Mesenchymal stem cell (in vitro differentiated cells and primary cell): Measurements from ENCODE around the gene MTHFD2L.
A peak's percentile ranks its signal among the peaks of the same experiment; 100 is the strongest.

Source experiments
- DNase-seq: peaks from one replicate; pipeline ENCODE4 v3.0.0-alpha.2; 2013
- H2AFZ ChIP-seq: one replicate; pipeline ENCODE4 v1.6.1; 2013; ENCODE audit warnings: low read depth, mild to moderate bottlenecking, control low read depth, inconsistent platforms, low read length, moderate library complexity
- H2AK5ac ChIP-seq: 2 replicates; pipeline ENCODE4 v1.6.1; 2013; ENCODE audit warnings: low read length, moderate library complexity, mild to moderate bottlenecking, inconsistent platforms; ENCODE audit not compliant: severe bottlenecking
- H2BK120ac ChIP-seq: one replicate; pipeline ENCODE4 v1.6.1; 2013; ENCODE audit warnings: low read depth, mild to moderate bottlenecking, inconsistent platforms, low read length, moderate library complexity
- H2BK12ac ChIP-seq, 2 experiments: one replicate each; pipeline ENCODE4 v1.6.1; 2013; ENCODE audit warnings: inconsistent platforms in 2 of 2, low read length in 2 of 2, mild to moderate bottlenecking in 2 of 2, moderate library complexity in 2 of 2, control low read depth in 1 of 2
- H2BK15ac ChIP-seq: one replicate; pipeline ENCODE4 v1.6.1; 2013; ENCODE audit warnings: mild to moderate bottlenecking, low read depth, inconsistent platforms; ENCODE audit not compliant: poor library complexity, severe bottlenecking
- H2BK5ac ChIP-seq: 2 replicates; pipeline ENCODE4 v1.6.1; 2013; ENCODE audit warnings: low read depth, mild to moderate bottlenecking, low read length, control low read depth, inconsistent platforms; ENCODE audit not compliant: poor library complexity, severe bottlenecking
- H3K14ac ChIP-seq, 2 experiments: one replicate each; pipeline ENCODE4 v1.6.1; 2013; ENCODE audit warnings: inconsistent platforms in 2 of 2, low read length in 2 of 2, control low read depth in 1 of 2, mild to moderate bottlenecking in 1 of 2, moderate library complexity in 1 of 2
- H3K18ac ChIP-seq, 2 experiments: one replicate each; pipeline ENCODE4 v1.6.1; 2013; ENCODE audit warnings: inconsistent platforms in 2 of 2, low read length in 2 of 2, control low read depth in 1 of 2, low read depth in 1 of 2, mild to moderate bottlenecking in 1 of 2
- H3K23ac ChIP-seq, 2 experiments: one replicate each; pipeline ENCODE4 v1.6.1; 2013; ENCODE audit warnings: inconsistent platforms in 2 of 2, low read length in 2 of 2, mild to moderate bottlenecking in 2 of 2, moderate library complexity in 2 of 2, control low read depth in 1 of 2
- H3K27ac ChIP-seq: 2 replicates; pipeline ENCODE4 v1.5.1; 2013; ENCODE audit warnings: mild to moderate bottlenecking, moderate library complexity, low read length, control low read depth, inconsistent platforms; ENCODE audit not compliant: poor library complexity, severe bottlenecking
- H3K27me3 ChIP-seq, 2 experiments: 2 replicates each; pipeline versions ENCODE4 v1.6.1 to v1.7.0; 2013; ENCODE audit warnings: low read length in 2 of 2, mild to moderate bottlenecking in 2 of 2, moderate library complexity in 2 of 2, control low read depth in 1 of 2, inconsistent platforms in 1 of 2; ENCODE audit not compliant: control insufficient read depth in 1 of 2, insufficient read depth in 1 of 2
- H3K36me3 ChIP-seq, 2 experiments: 2 replicates each; pipeline versions ENCODE4 v1.6.1 to v1.7.0; 2013; ENCODE audit warnings: low read length in 2 of 2, control low read depth in 1 of 2, inconsistent platforms in 1 of 2, low read depth in 1 of 2, mild to moderate bottlenecking in 1 of 2; ENCODE audit not compliant: insufficient read depth in 2 of 2, control insufficient read depth in 1 of 2
- H3K4ac ChIP-seq, 2 experiments: one replicate each; pipeline ENCODE4 v1.6.1; 2013; ENCODE audit warnings: inconsistent platforms in 2 of 2, low read length in 2 of 2, mild to moderate bottlenecking in 2 of 2, moderate library complexity in 2 of 2, control low read depth in 1 of 2, low read depth in 1 of 2
- H3K4me1 ChIP-seq: 2 replicates; pipeline ENCODE4 v1.6.1; 2013; ENCODE audit warnings: low read depth, low read length, control low read depth; ENCODE audit not compliant: control insufficient read depth, insufficient read depth
- H3K4me2 ChIP-seq: 2 replicates; pipeline ENCODE4 v1.6.1; 2013; ENCODE audit warnings: low read length, mild to moderate bottlenecking, inconsistent platforms; ENCODE audit not compliant: poor library complexity, severe bottlenecking
- H3K4me3 ChIP-seq, 2 experiments: 2 replicates each; pipeline versions ENCODE4 v1.5.1 to v1.7.0; 2013; ENCODE audit warnings: low read length in 2 of 2, mild to moderate bottlenecking in 2 of 2, control low read depth in 1 of 2, low read depth in 1 of 2; ENCODE audit not compliant: insufficient read depth in 1 of 2
- H3K79me1 ChIP-seq: replicated peaks from 2 replicates; pipeline ENCODE4 v1.6.1; 2013; ENCODE audit warnings: mild to moderate bottlenecking, control low read depth, low read length, inconsistent platforms; ENCODE audit not compliant: poor library complexity, severe bottlenecking
- H3K9ac ChIP-seq: 2 replicates; pipeline ENCODE4 v1.7.0; 2013; ENCODE audit warnings: mild to moderate bottlenecking, low read length, moderate library complexity
- H3K9me3 ChIP-seq: 2 replicates; pipeline ENCODE4 v1.7.0; 2013; ENCODE audit warnings: mild to moderate bottlenecking, low read length; ENCODE audit not compliant: control insufficient read depth
- H4K8ac ChIP-seq: one replicate; pipeline ENCODE4 v1.6.1; 2013; ENCODE audit warnings: inconsistent platforms, mild to moderate bottlenecking, low read length, moderate library complexity
- H4K91ac ChIP-seq: one replicate; pipeline ENCODE4 v1.6.1; 2013; ENCODE audit warnings: mild to moderate bottlenecking, low read length, inconsistent platforms
- WGBS: methylation state at CpG from one replicate; pipeline ENCODE4 v1.1.7; 2013; ENCODE audit warnings: mixed read lengths; 5-methylcytosine and 5-hydroxymethylcytosine counted together

Gene MTHFD2L

GRCh38 chr4:74334636-74335035, 176.7 kb downstream of the MTHFD2L start:
- 88% methylated on average over 7 of the region's 7 CpGs for WGBS
- Histone ChIP-seq H3K9me3 (no peaks in the 10 kb centered on the region), H3K9ac (no peak overlapping the region), H2BK12ac (no peak overlapping the region), H4K91ac (no peak overlapping the region), H2BK120ac (no peak overlapping the region), H3K18ac (no peak overlapping the region), H2AFZ (no peak overlapping the region), H3K79me1 (no peaks in the 10 kb centered on the region), H2AK5ac (no peak overlapping the region), H3K36me3 (no peaks in the 10 kb centered on the region), H3K27ac (no peak overlapping the region), H3K4me1 (no peaks in the 10 kb centered on the region), H2BK5ac (no peak overlapping the region), H3K4ac (no peak overlapping the region), H3K4me3 (no peak overlapping the region), H3K14ac (no peak overlapping the region), H3K4me2 (no peak overlapping the region), H4K8ac (no peak overlapping the region), H2BK15ac (no peak overlapping the region), H3K23ac (no peak overlapping the region), H3K27me3 (no peaks in the 10 kb centered on the region)
- no peak for DNase-seq

- Histone ChIP-seq H2BK120ac (no peak overlapping the region), H4K91ac (no peak overlapping the region), H3K18ac (no peak overlapping the region), H3K27me3 (no peaks in the 10 kb centered on the region), H3K36me3 (no peaks in the 10 kb centered on the region), H4K8ac (no peak overlapping the region), H3K9me3 (no peaks in the 10 kb centered on the region), H2BK12ac (no peak overlapping the region), H2AK5ac (no peak overlapping the region), H3K79me1 (no peaks in the 10 kb centered on the region), H2BK15ac (no peak overlapping the region), H3K23ac (no peak overlapping the region), H2AFZ (no peak overlapping the region), H3K4me3 (no peak overlapping the region), H3K4ac (no peak overlapping the region), H3K27ac (no peak overlapping the region), H3K9ac (no peak overlapping the region), H3K4me2 (no peak overlapping the region), H3K4me1 (no peaks in the 10 kb centered on the region), H2BK5ac (no peak overlapping the region), H3K14ac (no peak overlapping the region)
- DNase-seq: no peak
- WGBS: over 99% methylated on average over 4 of the region's 5 CpGs
Observed at GRCh38 chr4:74335341-74336021, 177.6 kb downstream of the MTHFD2L start.

DNA sequence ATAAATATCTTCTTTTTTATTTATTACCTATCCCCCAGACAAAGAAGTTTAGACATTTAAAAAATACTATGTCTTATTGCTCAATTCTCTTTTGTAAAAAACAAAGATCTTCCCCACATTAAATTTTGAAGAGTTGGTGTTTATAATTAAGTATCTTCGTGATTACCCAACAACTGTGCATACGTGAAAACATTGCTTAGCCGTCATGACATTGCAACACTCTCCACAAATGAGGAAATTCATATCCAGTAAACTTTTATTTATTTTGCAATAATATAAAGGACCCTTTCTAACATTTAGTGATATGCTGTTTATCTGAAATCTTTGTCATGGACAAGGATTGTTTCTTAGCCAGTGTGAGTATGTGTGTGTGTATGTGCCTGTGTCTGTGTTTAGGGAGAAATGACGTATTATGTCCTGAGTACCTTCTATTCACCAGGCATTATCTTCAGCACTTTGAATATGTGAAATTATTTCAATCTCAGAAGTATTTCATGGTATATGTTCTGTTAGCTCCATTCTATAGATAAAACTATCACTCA, 180.9 kb downstream of the MTHFD2L start:
- Histone ChIP-seq H3K14ac (no peak overlapping the region), H2AFZ (no peak overlapping the region), H3K4me3 (no peak overlapping the region), H3K9ac (no peak overlapping the region), H3K9me3 (peaks cover 4% of the 10 kb centered on the region), H3K4me2 (no peak overlapping the region), H3K79me1 (no peaks in the 10 kb centered on the region), H3K4me1 (no peaks in the 10 kb centered on the region), H4K91ac (no peak overlapping the region), H3K4ac (no peak overlapping the region), H2BK15ac (no peak overlapping the region), H3K23ac (no peak overlapping the region), H3K27ac (no peak overlapping the region), H2AK5ac (no peak overlapping the region), H4K8ac (no peak overlapping the region), H3K27me3 (no peaks in the 10 kb centered on the region), H3K18ac (no peak overlapping the region), H3K36me3 (no peaks in the 10 kb centered on the region), H2BK120ac (no peak overlapping the region), H2BK12ac (no peak overlapping the region), H2BK5ac (no peak overlapping the region)
- peak; percentile 8 for DNase-seq
- no CpG with 5 or more reads among the region's 4 CpGs for WGBS

- H3K4me2 ChIP-seq: no peak overlapping the region
- H2BK120ac ChIP-seq: no peak overlapping the region
- H3K14ac ChIP-seq: no peak overlapping the region
- H2BK5ac ChIP-seq: no peak overlapping the region
- no peaks in the 10 kb centered on the region for H3K27me3 ChIP-seq
- H3K27ac ChIP-seq: no peak overlapping the region
- no peak overlapping the region for H2AK5ac ChIP-seq
- no peak overlapping the region for H3K23ac ChIP-seq
- H2AFZ ChIP-seq: no peak overlapping the region
- H3K4me1 ChIP-seq: no peaks in the 10 kb centered on the region
- no peak overlapping the region for H3K9ac ChIP-seq
- no peak for DNase-seq
- H4K91ac ChIP-seq: no peak overlapping the region
- no peak overlapping the region for H2BK15ac ChIP-seq
- H3K4me3 ChIP-seq: no peak overlapping the region
- no peak overlapping the region for H4K8ac ChIP-seq
- no peak overlapping the region for H2BK12ac ChIP-seq
- peaks cover 11% of the 10 kb centered on the region for H3K9me3 ChIP-seq
- H3K18ac ChIP-seq: no peak overlapping the region
- no peaks in the 10 kb centered on the region for H3K79me1 ChIP-seq
- H3K4ac ChIP-seq: no peak overlapping the region
- no peaks in the 10 kb centered on the region for H3K36me3 ChIP-seq
Observed at GRCh38 chr4:74339501-74339900, 181.6 kb downstream of the MTHFD2L start.
